Left hindlimb (tissue), 1 donor: ENCODE results near the gene GLRX3.

Source experiments
- DNase-seq: peaks from one replicate; pipeline ENCODE4 v3.0.0-alpha.2; 2018

Gene GLRX3

DNA sequence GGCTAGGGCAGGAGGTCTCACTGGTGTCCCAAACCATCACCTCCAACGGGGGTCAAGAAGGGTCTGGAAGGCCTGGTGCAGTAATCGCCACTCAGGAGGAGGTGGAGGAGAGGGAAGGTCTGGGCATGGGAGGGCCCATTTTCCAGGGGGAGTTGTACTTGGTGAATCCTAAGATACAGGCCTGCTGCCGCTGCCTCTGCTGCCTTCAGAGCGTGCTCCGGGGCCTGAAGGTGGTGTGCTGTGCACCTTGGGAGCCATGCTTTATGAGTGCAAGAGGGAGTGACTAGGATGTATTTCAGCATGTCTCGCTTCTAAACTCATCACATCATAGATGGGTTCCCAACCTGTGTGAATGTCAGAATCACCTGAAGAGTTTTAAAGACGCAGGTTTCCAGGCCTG is 78.2 kb downstream of the GLRX3 start:
- DNase-seq, result no peak

DNA sequence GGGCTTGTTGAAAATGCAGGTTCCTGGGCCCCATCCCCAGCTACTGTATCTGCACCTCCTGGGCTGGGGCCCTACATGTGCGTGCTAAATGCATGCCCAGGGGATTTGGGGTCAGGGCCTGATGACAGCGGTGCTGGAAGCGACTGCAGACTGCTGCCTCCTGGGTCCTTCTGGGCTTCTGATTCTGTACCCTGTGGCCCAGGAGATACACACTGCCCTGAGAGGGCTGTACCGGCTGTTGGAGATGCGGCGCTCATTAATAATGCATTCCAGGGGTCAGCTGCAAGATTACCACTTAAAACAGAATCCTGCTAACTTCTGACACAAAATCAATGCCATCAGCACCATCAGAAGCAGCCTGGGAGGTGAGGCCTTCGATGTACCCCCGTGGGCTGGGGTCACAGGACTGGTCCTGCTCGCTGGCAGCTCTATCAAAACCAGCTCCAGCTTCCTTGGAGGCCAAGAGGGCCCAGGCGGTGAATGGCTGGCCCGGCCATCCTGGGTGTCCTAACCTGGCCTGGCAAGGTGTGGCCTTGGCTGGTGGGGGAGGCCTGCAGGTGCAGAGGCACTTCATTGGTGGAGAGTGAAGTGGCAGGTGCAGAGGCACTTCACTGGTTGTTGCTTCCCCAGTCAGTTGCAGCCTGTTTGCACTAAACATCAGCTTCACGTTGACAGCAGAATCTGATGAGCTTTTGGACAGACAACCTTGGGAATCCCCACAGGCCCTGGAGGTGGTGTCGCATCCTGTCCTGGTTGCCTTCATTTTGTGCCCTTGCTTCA is 79.2 kb downstream of the GLRX3 start:
- DNase-seq, result no peak

DNA sequence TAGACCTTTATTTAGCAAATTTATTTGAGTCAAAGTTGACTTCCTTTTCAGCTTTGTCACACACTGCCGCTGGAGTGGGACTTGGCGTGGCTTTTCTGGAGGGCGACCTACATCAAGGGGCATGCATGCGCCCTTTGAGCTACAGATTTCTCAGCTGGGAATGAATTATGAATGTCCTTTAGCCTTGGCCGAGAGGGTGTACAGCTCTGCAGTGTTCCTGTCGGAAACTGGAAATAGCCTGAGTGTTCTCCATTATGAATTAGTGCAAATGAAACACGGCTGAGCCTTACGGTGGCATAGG is 79.7 kb downstream of the GLRX3 start:
- no peak for DNase-seq

DNA sequence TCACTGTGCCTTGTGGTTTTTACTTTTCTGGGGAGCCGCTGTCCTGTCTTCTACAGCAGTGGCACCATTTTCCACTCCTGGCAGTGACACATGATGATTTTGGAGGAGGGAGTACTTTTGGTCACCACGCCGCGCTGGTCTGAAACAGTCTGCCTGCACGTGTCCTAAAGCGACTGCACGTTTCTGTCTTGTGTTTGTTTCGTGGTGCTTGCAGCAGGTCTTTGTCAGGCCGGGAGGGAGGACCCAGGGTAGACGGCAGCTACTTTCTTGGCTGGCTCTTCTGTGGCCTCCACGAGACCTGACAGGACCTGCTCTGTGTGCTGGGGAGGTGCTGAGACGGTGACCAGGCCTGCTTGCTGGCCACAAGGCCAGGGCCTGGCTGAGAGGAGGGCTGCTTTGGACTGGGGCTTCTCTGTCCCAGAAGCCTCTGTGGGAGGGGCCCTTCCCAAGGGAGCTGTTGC is 82.0 kb downstream of the GLRX3 start:
- no peak for DNase-seq

DNA sequence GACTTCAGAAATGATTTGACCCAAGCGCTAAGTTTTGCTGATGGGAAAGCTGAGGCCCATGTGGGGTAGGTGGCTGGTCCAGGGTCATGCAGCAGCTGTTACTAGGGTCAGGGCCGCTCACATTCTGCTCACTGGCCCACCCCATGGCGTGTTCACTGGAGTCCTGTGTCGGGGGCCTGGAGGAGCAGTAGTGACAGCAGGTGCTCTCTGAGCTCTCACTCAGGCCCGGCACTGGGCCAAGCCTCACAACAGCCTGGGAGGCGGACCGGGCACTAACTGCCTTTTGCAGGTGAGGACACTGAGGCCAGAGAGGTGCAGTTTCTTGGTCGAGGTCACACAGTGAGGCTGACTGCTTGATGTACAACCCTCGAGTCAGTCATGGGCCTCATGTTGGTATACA is 82.7 kb downstream of the GLRX3 start:
- DNase-seq, result no peak

DNA sequence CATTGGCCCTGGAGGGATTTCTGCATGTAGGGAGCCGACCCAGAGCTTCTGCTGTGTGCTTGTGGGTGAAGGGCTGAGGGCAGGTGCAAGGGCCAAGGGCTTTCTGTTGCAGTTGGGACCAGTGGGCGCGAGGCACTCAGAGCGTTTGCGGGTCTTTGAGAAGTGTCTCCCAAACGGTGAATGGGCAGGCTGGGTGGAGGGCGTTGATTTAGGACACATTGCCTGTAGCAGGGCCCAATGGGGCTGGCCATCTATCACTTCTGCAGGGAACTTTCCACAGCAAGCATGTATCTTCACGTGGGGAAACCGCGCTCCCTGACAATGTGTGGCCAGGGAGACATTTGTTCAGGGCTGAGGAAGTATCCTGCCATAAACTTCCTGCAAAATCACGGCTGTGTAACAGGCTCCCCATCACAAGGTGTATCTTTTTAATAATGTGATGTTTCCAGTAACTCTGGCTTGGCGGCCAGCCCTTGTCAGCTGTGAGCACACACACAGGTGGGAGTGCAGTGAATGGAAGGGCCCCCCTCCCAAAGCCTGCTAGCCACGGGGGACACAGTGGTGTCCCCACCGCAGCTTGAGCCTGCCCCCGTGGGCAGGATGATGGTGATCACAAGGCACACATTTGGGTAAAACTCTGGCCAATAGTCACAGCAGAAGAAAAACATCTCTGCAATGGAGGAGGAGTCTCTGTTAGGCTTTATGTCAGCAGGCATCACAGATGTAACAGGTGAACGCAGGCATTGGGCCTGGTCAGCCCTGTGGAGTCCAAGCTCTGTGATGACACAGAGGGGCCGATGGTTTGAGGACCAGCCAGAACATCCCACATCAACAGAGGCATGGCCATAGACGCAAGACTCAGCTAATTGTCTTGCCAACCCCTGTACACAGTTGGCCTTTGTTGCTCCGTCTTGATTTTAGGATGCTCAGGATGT is 84.3 kb downstream of the GLRX3 start:
- DNase-seq, result no peak

DNA sequence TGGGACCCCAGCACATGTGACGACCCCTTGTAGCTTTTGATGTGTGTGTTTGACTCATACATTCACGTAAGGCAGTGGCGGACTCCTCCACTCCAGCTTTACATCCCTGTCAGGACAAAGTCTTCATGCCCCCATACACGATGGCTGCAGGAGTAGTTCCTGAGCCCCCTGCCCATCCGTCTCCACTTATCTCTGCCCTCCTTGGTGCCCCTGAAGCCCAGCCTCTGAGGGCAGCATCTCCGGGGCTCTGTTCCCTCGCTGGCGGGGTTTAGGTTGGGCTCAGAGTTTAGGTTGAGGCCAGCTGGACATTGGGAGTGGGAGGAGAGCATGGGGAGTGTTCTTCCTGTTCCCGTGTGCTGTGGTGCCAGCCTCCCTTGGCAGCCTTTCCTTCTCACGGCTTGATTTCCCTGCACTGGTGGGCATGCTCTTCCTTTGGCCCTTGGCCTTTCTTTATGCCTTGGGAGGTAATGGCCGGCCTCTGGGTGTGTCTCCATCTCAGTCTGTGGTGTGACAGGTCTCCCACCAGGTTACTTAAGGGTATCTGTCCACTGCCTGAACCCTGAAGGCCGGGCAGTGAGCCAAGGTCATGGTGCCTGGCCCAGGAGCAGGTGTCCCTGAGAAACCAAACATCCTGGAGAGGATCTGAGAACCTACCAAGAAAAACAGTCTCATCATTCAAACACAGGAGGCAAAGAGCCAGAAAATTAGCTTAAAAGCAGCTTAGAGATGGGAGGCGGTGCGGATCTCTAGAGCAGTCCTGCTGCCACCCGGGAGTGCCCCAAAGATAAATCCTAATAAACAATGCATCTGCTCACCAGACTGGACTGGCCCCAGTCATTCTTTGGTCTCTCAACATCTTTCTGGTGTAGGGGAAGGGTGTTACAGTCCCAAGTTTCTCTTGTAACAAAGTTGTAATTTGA is 85.5 kb downstream of the GLRX3 start:
- no peak for DNase-seq

DNA sequence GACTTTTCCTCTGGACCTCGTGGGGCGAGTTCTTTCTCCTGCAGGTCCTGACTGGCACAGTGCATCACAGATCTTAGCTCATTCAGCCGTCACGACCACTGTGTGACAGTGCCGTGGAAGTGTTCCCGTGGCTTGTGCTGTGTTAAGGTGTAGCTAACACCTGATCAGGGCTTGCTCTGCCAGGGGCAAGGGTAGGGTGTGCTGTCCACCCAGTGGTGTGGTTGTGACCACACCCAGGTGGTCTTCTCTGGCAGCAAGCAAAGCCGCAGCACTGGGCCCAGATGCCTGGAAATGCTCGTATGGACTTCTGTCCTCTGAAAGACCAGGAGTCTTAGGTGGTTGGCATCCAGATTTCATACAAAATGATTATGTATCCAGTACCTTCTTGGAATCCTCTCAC is 86.2 kb downstream of the GLRX3 start:
- DNase-seq, result no peak

DNA sequence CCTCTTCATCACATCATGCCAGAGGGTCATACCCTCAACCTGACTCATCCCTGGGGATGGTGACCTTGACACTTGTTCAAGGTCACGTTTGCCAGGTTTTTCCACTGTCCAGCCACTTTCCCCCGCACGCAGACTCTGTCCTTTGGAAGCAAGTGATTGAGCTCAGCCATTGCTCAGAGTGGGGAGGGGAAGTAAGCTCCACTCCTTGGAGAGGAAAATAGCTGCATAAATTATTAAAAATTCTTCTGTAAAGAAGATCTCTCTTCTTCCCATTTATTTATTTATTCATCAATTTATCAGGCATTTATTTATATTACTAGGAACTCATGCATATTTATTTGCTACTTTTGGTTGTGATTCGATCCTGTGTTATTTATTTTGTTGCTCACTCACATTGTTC is 88.0 kb downstream of the GLRX3 start:
- DNase-seq, result no peak

DNA sequence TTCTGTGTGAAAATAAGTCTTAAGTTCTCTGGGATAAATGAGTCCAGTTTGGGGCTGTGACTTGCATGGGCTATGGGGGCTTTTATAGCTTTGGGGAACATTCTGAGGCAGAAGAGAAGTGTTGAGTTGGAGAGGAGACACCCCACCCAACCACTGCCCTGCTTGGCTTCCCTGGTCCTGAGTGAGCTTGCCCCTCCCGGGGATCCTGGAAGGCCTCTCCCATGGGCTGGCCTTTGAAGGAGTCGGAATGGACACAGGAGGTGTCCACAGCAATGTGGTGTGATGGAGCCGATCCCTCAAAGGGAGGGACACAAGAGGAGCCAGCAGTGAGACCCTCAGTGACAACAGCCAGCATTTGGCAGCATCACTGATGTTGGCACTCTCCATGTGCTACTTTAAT is 89.8 kb downstream of the GLRX3 start:
- DNase-seq, result no peak

DNA sequence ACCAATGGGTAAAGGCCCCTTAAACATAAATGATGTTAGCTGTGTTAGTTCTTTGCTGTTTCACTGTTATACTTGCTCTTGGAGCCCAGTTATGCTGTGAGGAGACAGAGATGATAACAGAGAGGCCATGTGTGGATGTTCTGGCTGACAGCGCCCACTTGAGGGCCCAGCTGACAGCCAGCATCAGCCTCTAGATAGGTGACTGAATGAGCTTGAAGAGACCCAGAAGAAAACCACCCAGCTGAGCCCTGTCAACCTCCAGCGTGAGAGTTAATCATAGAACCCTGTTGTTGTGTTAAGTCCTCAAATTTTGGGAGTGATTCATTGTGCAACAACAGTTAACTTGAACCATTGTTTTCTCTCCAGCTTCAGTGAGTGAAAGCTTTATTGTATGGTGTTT is 91.7 kb downstream of the GLRX3 start:
- DNase-seq, result no peak
